Natural killer cell treated with Interleukin-12 subunit alpha and Interleukin-12 subunit beta and Interleukin-15 and Interleukin-18, amount 100 ng/mL, for 72 hours (primary cell): ENCODE data around the gene CEP85. TPM values are rescaled to one million over a fixed set of nuclear protein-coding genes. Genes with fewer than 3 reads are reported as not detected.

Experiments
- total RNA-seq, 2 donors: library from RNA; stranded (reverse); gene quantifications; one replicate each; pipeline ENCODE4 v1.2.3, GENCODE V29; 2022

The CEP85 gene
- total RNA-seq, 2 donors from 2014 or later: 21.0 to 57.5 TPM

Other genes with a start within 250 kb of the CEP85 start
- gene PAFAH2, start 236.1 kb upstream of the CEP85 start, total RNA-seq: 10 to 100 TPM; 14.2 to 20.0 TPM
- gene EXTL1, start 212.4 kb upstream of the CEP85 start, total RNA-seq: not detected
- gene SLC30A2, start 188.1 kb upstream of the CEP85 start, total RNA-seq: not detected
- gene TRIM63, start 166.6 kb upstream of the CEP85 start, total RNA-seq: not detected
- gene PDIK1L, start 122.4 kb upstream of the CEP85 start, total RNA-seq: 1 to 10 TPM; 8.8 to 9.0 TPM
- gene FAM110D, start 75.1 kb upstream of the CEP85 start, total RNA-seq: not detected
- not detected for gene C1orf232, start 65.2 kb upstream of the CEP85 start, total RNA-seq
- gene ZNF593, start 64.3 kb upstream of the CEP85 start, total RNA-seq: 10 to 100 TPM; 36.6 to 73.8 TPM
- not detected for gene ZNF593OS, start 62.4 kb upstream of the CEP85 start, total RNA-seq
- gene CNKSR1, start 56.7 kb upstream of the CEP85 start, total RNA-seq: 1 to 10 TPM in 1 of 2 donors, not detected in 1; 2.5 TPM
- not detected for gene CATSPER4, start 43.6 kb upstream of the CEP85 start, total RNA-seq
- 100 to 1,000 TPM; 203 to 249 TPM for gene SH3BGRL3, start 45.9 kb downstream of the CEP85 start, total RNA-seq
- gene UBXN11, start 72.4 kb downstream of the CEP85 start, total RNA-seq: 10 to 100 TPM in 1 of 2 donors, 1 to 10 TPM in 1; 9.9 to 24.8 TPM
- gene CD52, start 83.8 kb downstream of the CEP85 start, total RNA-seq: 10 to 100 TPM in 1 of 2 donors, 1 to 10 TPM in 1; 8.1 to 17.2 TPM
- gene CRYBG2, start 119.9 kb downstream of the CEP85 start, total RNA-seq: under 1 TPM in 1 of 2 donors, not detected in 1; 0.95 TPM
- gene ZNF683, start 138.6 kb downstream of the CEP85 start, total RNA-seq: not detected
- gene LIN28A, start 176.6 kb downstream of the CEP85 start, total RNA-seq: not detected
- 10 to 100 TPM; 63.5 to 87.7 TPM for gene DHDDS, start 198.1 kb downstream of the CEP85 start, total RNA-seq
- 100 to 1,000 TPM; 493 to 648 TPM for gene HMGN2, start 238.2 kb downstream of the CEP85 start, total RNA-seq